Measurements from ENCODE around the gene CEP104. TPM values are rescaled to one million over a fixed set of nuclear protein-coding genes. Genes with fewer than 3 reads are reported as not detected.

CEP104 gene
- total and polyA plus RNA-seq, 9 of the 15 experiments (the other 6 are each of a cell fraction or from before 2014, with no cell fraction given), result 11.2 to 63.4 (median 42.6) TPM

DNA sequence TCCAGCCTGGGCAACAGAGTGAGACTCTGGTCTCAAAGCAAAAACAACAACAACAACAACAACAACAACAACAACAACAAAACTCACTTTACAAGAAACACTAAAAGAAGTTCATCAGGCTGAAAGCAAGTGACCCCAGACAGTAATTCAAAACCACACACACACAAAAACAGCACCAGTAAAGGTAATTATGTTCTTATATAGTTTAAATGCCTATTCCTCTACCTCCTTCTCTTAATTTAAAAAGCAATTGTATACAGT is 41.4 kb upstream of the CEP104 start:
- peaks cover 30% of the 10 kb centered on the region; the same call in 2 of the 3 replicates for H3K36me3 ChIP-seq (ENCODE audit: control insufficient read depth, insufficient read depth, low read length)
- H3K9me3 ChIP-seq (replicated peaks; ENCODE audit: control insufficient read depth, insufficient read depth, low read depth, low read length), result no peaks in the 10 kb centered on the region
- TF ChIP-seq MCM3 (IDR thresholded peaks at IDR 0.05) (no peak), ZNF253 (CRISPR knock-in tag; conservative IDR thresholded peaks at IDR 0.05) (no peak)
- TF ChIP-seq, protein P1, sequence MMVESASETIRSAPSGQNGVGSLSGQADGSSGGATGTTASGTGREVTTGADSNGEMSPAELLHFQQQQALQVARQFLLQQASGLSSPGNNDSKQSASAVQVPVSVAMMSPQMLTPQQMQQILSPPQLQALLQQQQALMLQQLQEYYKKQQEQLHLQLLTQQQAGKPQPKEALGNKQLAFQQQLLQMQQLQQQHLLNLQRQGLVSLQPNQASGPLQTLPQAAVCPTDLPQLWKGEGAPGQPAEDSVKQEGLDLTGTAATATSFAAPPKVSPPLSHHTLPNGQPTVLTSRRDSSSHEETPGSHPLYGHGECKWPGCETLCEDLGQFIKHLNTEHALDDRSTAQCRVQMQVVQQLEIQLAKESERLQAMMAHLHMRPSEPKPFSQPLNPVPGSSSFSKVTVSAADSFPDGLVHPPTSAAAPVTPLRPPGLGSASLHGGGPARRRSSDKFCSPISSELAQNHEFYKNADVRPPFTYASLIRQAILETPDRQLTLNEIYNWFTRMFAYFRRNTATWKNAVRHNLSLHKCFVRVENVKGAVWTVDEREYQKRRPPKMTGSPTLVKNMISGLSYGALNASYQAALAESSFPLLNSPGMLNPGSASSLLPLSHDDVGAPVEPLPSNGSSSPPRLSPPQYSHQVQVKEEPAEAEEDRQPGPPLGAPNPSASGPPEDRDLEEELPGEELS (CRISPR knock-in tag; IDR thresholded peaks at IDR 0.05; ENCODE audit: borderline replicate concordance), result 0 out of 2 replicates have a peak, but pooled peaks have one; percentile 1
- no peak overlapping the region for H3K9ac ChIP-seq (ENCODE audit: insufficient read depth in 1 of 2, low read depth in 2 of 2, low read length in 2 of 2)
- no peaks in the 10 kb centered on the region for H3K27me3 ChIP-seq (ENCODE audit: control insufficient read depth in 2 of 2, insufficient read depth in 2 of 2, low read length in 2 of 2)
- no peak for DNase-seq (ENCODE audit: extremely low read depth in 1 of 4, low spot score in 3 of 4)
- H3K27ac ChIP-seq (ENCODE audit: extremely low read depth, low read depth, low read length), result no peak overlapping the region
- H2AFZ ChIP-seq (ENCODE audit: low read depth, low read length), result no peak overlapping the region
- FAIRE-seq, result no peak
- H3K4me1 ChIP-seq (replicated peaks in 1 of 2; ENCODE audit: control insufficient read depth in 2 of 2, insufficient read depth in 2 of 2, low read length in 2 of 2), result peaks cover 0 to 32% of the 10 kb centered on the region in 2 experiments; a peak in 4 of 5 replicates
- peaks cover 64% of the 10 kb centered on the region for H3K79me2 ChIP-seq (ENCODE audit: control insufficient read depth, insufficient read depth, low read length)
- POLR2A ChIA-PET, result no interaction called here
- peak overlapping the region; percentile 29 for H3K4me2 ChIP-seq (ENCODE audit: insufficient read depth, low read length)
- BruUV-seq (replicated peaks), result no TSS peak
- H3K9me1 ChIP-seq (ENCODE audit: control insufficient read depth, insufficient read depth, low read length), result no peaks in the 10 kb centered on the region
- CTCF ChIA-PET (ENCODE audit: low intra/inter-chr PET ratio), result no interaction called here
- no peak for ATAC-seq
- intact Hi-C loops (cut with micrococcal nuclease) (no loop called here), in situ Hi-C loops (cut with MboI) (no loop called here)
- no peak overlapping the region for H3K4me3 ChIP-seq
- peaks cover 10% of the 10 kb centered on the region; the same call in 1 of the 2 replicates for H4K20me1 ChIP-seq (replicated peaks; ENCODE audit: control insufficient read depth, insufficient read depth, low read length)

DNA sequence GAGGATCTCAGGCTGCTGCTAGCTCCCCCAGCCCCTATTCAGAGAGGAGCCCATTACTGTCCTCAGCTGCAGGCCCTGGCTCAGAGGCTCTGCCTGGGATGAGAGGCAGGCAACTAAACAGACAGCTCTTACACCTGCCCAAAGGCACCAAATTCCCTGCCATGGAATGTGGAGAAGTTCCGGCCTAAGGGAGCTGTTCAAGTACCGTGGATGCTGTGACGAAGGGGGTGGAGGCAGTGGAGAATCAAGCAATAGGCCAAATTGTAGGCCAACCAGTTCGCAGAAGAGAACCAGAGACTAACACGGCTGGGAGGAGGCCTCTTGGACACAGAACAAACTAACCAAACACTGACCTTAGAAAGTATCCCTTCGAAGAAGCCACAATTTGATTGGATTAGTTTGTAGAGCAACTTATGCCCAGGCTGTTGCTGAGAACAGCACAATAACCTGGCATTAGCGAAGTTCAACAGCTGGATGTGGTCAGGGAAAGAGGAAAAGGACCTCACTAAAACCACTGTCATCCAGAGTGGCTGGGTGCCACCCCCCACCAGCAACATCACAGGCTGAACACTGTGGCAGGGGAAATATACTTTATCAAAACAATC is 39.5 kb upstream of the CEP104 start:
- no peak for TF ChIP-seq HNRNPK (IDR thresholded peaks at IDR 0.05; ENCODE audit: low read depth, low read length, poor library complexity, severe bottlenecking)
- no peak overlapping the region for H3K27ac ChIP-seq (ENCODE audit: extremely low read depth, low read depth, low read length)
- H3K4me2 ChIP-seq (ENCODE audit: insufficient read depth, low read length), result no peak overlapping the region
- WGBS (ENCODE audit: insufficient coverage, low coverage, missing lambda C conversion rate), result 89% methylated on average over 7 of the region's 7 CpGs
- FAIRE-seq, result no peak
- H3K4me1 ChIP-seq (replicated peaks in 1 of 2; ENCODE audit: control insufficient read depth in 2 of 2, insufficient read depth in 2 of 2, low read length in 2 of 2), result peaks cover 0 to 23% of the 10 kb centered on the region in 2 experiments; a peak in 4 of 5 replicates
- no peaks in the 10 kb centered on the region for H3K27me3 ChIP-seq (ENCODE audit: control insufficient read depth in 2 of 2, insufficient read depth in 2 of 2, low read length in 2 of 2)
- ATAC-seq, result no peak
- no peak for DNase-seq (ENCODE audit: extremely low read depth in 1 of 4, low spot score in 3 of 4)
- H3K4me3 ChIP-seq, result no peak overlapping the region
- POLR2A ChIA-PET, result interaction anchor here (0.6 to 0.8 kb wide), 2 partner anchors 10 to 992 kb away, joined by 3 to 5 read pairs; no protein-coding TSS in a partner anchor
- peak overlapping the region in 1 of 2 experiments; percentile 9; a peak in 1 of 4 replicates for H3K9ac ChIP-seq (ENCODE audit: insufficient read depth in 1 of 2, low read depth in 2 of 2, low read length in 2 of 2)
- H3K9me3 ChIP-seq (replicated peaks; ENCODE audit: control insufficient read depth, insufficient read depth, low read depth, low read length), result no peaks in the 10 kb centered on the region
- CTCF ChIA-PET (ENCODE audit: low intra/inter-chr PET ratio), result no interaction called here
- H3K36me3 ChIP-seq (ENCODE audit: control insufficient read depth, insufficient read depth, low read length), result peaks cover 41% of the 10 kb centered on the region; the same call in 2 of the 3 replicates
- peaks cover 73% of the 10 kb centered on the region for H3K79me2 ChIP-seq (ENCODE audit: control insufficient read depth, insufficient read depth, low read length)
- in situ Hi-C loops (cut with MboI), result no loop called here
- BruUV-seq (replicated peaks), result no TSS peak
- H3K9me1 ChIP-seq (ENCODE audit: control insufficient read depth, insufficient read depth, low read length), result no peaks in the 10 kb centered on the region
- no peak overlapping the region for H2AFZ ChIP-seq (ENCODE audit: low read depth, low read length)
- intact Hi-C loops (cut with micrococcal nuclease), result no loop called here
- H4K20me1 ChIP-seq (replicated peaks; ENCODE audit: control insufficient read depth, insufficient read depth, low read length), result peaks cover 10% of the 10 kb centered on the region; the same call in 1 of the 2 replicates
